Esophagus muscularis mucosa (tissue), 4 donors: ENCODE data around the gene ATP5PD. TPM values are rescaled to one million over a fixed set of nuclear protein-coding genes. Genes with fewer than 3 reads are reported as not detected.

Experiments used
- DNase-seq: peaks from one replicate; pipeline ENCODE4 v3.0.0-alpha.2; 2017; ENCODE audit errors: extremely low spot score
- H3K27ac ChIP-seq, 4 donors: fragments of 200-600 bp; sonication (generic); replicated peaks in 1 of 4; 1 replicate in 3 of 4; 2 replicates in 1 of 4; pipeline ENCODE4 v1.5.1; 2016 to 2019; ENCODE audit warnings: mild to moderate bottlenecking in 1 of 4
- H3K27me3 ChIP-seq, 4 donors: fragments of 200-600 bp; sonication (generic); one replicate each; pipeline versions ENCODE4 v1.5.1 to v1.6.0; 2016 to 2019
- H3K36me3 ChIP-seq, 4 donors: fragments of 200-600 bp; sonication (generic); one replicate each; pipeline ENCODE4 v1.5.1; 2016 to 2019
- H3K4me1 ChIP-seq, 4 donors: fragments of 200-600 bp; sonication (generic); one replicate each; pipeline ENCODE4 v1.5.1; 2016 to 2019
- H3K4me3 ChIP-seq, 4 donors: fragments of 200-600 bp; sonication (generic); 1 replicate in 2 of 4; 2 replicates in 2 of 4; pipeline ENCODE4 v1.5.1; 2016 to 2019; ENCODE audit warnings: mild to moderate bottlenecking in 4 of 4, moderate library complexity in 1 of 4
- H3K9me3 ChIP-seq, 4 donors: fragments of 200-600 bp; sonication (generic); 1 replicate in 3 of 4; 2 replicates in 1 of 4; pipeline ENCODE4 v1.5.1; 2016 to 2019
- EP300 ChIP-seq: sonication (generic); formaldehyde crosslinking; IDR thresholded peaks from one replicate; pipeline ENCODE4 v1.6.1; 2017; ENCODE audit warnings: antibody characterized with exemption
- POLR2A ChIP-seq: fragments of 450-650 bp; IDR thresholded peaks from one replicate; pipeline ENCODE4 v1.6.1; 2017; ENCODE audit warnings: antibody characterized with exemption, moderate library complexity, mild to moderate bottlenecking, low read depth
- POLR2AphosphoS5 ChIP-seq, 2 donors: sonication (generic); formaldehyde crosslinking; IDR thresholded peaks; one replicate each; pipeline ENCODE4 v1.6.1; 2017; ENCODE audit warnings: antibody characterized with exemption in 2 of 2
- WGBS: methylation state at CpG from one replicate; pipeline ENCODE4 v1.1.5; 2018; 5-methylcytosine and 5-hydroxymethylcytosine counted together
- intact Hi-C: fragments of 100-400 bp; cut with DNase I; formaldehyde crosslinking; loops from one replicate; pipeline ENCODE4 v1.15.1; 2023
- total RNA-seq, 4 donors: library from RNA; depleted of rRNA; stranded (reverse); fragments of >200 nt; gene quantifications; one replicate each; pipeline versions ENCODE4 v1.1.0 to v1.2.1, GENCODE V29; 2016
- TF ChIP-seq, protein P1 (sequence below), 3 experiments: fragments of 200-600 bp in 2 of 3; fragments of 450-650 bp in 1 of 3; sonication (generic) in 2 of 3; IDR thresholded peaks; one replicate each; pipeline ENCODE4 v1.5.1; 2017 to 2019; ENCODE audit warnings: antibody characterized with exemption in 3 of 3, mild to moderate bottlenecking in 2 of 3, moderate library complexity in 1 of 3

The ATP5PD gene
- total RNA-seq, 4 donors from 2014 or later: 202 to 388 (median 256) TPM

DNA sequence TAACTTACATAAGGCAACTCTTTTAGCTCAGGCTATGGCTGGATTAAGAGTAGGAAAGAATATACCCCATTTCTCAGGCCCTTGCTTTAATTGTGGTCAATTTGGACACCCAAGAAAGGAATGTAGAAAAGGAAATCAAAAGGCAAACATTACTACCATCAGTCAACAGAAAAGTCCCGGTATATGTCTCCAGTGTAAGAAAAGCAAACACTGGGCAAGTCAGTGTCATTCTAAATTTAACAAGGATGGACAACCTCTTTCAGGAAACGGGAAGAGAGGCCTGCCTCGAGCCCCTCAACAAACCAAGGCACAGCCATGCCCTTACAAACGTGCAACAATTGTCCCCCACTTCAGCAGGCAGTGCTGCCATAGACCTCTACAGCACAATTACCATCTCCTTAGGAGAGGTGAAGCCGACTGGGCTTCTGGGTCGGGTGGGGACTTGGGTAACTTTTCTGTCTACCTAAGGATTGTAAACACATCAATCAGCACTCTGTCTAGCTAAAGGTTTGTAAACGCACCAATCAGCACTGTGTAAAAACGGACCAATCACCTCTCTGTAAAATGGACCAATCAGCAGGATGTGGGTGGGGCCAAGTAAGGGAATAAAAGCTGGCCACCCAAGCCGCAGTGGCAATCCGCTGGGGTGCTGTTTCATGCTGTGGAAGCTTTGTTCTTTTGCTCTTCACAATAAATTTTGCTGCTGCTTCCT is 21.9 kb downstream of the ATP5PD start:
- Histone ChIP-seq H3K27ac (no peak overlapping the region), H3K4me1 (no peaks in the 10 kb centered on the region), H3K4me3 (no peak overlapping the region), H3K27me3 (no peaks in the 10 kb centered on the region), H3K9me3 (no peaks in the 10 kb centered on the region), H3K36me3 (peaks cover 25 to 34% (median 29%) of the 10 kb centered on the region in 4 donors)
- WGBS: 91% methylated on average over 10 of the region's 10 CpGs
- intact Hi-C loops: no loop called here
- TF ChIP-seq, protein P1, sequence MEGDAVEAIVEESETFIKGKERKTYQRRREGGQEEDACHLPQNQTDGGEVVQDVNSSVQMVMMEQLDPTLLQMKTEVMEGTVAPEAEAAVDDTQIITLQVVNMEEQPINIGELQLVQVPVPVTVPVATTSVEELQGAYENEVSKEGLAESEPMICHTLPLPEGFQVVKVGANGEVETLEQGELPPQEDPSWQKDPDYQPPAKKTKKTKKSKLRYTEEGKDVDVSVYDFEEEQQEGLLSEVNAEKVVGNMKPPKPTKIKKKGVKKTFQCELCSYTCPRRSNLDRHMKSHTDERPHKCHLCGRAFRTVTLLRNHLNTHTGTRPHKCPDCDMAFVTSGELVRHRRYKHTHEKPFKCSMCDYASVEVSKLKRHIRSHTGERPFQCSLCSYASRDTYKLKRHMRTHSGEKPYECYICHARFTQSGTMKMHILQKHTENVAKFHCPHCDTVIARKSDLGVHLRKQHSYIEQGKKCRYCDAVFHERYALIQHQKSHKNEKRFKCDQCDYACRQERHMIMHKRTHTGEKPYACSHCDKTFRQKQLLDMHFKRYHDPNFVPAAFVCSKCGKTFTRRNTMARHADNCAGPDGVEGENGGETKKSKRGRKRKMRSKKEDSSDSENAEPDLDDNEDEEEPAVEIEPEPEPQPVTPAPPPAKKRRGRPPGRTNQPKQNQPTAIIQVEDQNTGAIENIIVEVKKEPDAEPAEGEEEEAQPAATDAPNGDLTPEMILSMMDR (IDR thresholded peaks at IDR 0.05): no peak
- TF ChIP-seq EP300 (no peak), POLR2AphosphoS5 (IDR thresholded peaks at IDR 0.05) (no peak), POLR2A (no peak)
- no peak for DNase-seq

DNA sequence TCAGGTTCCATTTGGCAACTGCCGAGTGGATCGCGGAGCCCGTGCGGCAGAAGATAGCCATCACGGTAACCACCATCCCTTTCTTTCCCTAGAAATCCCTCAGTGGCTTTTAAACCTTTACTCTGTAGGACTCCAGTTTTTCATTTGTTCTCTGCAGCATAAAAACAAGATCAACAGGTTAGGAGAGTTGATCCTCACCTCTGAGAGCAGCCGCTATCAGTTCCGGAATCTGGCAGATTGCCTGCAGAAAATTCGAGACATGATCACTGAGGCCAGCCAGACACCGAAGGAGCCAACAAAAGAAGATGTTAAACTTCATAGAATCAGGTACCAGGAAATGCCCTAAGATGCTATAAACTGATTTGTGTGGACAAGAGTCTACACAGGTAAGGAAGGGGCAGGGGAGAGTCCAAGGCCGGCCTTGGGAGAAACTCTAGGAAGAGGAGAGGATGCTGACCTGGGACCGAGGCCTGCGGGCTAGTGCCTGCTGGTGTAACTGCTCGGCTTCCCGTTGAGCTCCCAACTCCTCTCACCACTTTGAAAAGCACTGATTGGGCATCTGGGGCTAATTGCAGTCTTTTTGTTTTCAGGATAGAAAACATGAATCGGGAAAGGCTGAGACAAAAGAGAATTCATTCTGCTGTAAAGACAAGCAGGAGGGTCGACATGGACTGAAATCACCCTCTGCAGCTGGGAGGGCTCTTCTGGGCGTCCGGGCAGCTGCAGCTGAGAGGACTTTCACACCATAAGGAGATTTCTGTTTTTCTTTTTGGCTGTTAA is 26.2 kb downstream of the ATP5PD start:
- TF ChIP-seq POLR2AphosphoS5 (IDR thresholded peaks at IDR 0.05) (no peak), POLR2A (no peak), EP300 (no peak)
- TF ChIP-seq, protein P1 (IDR thresholded peaks at IDR 0.05): no peak
- H3K4me3 ChIP-seq: no peak overlapping the region
- no peaks in the 10 kb centered on the region for H3K27me3 ChIP-seq
- intact Hi-C loops: no loop called here
- H3K36me3 ChIP-seq: peaks cover 27 to 75% (median 58%) of the 10 kb centered on the region in 4 donors
- H3K27ac ChIP-seq: no peak overlapping the region
- 87% methylated on average over 19 of the region's 19 CpGs for WGBS
- no peaks in the 10 kb centered on the region for H3K9me3 ChIP-seq
- no peak for DNase-seq
- H3K4me1 ChIP-seq: no peaks in the 10 kb centered on the region

DNA sequence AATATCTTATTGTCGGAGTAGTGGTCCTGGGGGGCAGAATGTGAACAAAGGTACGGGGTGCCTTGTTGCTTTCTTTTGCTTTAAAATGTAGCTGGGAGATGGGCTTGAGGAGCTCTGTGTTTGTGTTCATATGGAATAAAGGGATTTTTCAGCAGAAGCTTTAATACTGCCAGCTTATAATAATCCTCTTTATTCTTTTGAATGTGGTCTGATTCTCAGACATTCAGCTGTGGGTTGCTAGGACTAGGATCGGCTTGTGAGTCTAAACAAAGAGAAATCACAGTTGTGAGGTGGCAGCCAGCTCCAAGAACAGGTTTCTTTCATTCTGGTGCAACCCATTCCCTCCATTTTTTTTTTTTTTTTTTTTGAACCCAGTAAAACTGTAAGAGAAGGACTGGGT is 27.1 kb downstream of the ATP5PD start:
- intact Hi-C loops: no loop called here
- peaks cover 27 to 76% (median 58%) of the 10 kb centered on the region in 4 donors for H3K36me3 ChIP-seq
- H3K27ac ChIP-seq: no peak overlapping the region
- no peaks in the 10 kb centered on the region for H3K4me1 ChIP-seq
- H3K27me3 ChIP-seq: no peaks in the 10 kb centered on the region
- 86% methylated on average over 3 of the region's 3 CpGs for whole genome bisulfite sequencing
- no peaks in the 10 kb centered on the region for H3K9me3 ChIP-seq
- DNase-seq: no peak
- no peak overlapping the region for H3K4me3 ChIP-seq
- TF ChIP-seq POLR2AphosphoS5 (IDR thresholded peaks at IDR 0.05) (no peak), POLR2A (no peak), EP300 (no peak)
- TF ChIP-seq, protein P1 (IDR thresholded peaks at IDR 0.05): no peak

DNA sequence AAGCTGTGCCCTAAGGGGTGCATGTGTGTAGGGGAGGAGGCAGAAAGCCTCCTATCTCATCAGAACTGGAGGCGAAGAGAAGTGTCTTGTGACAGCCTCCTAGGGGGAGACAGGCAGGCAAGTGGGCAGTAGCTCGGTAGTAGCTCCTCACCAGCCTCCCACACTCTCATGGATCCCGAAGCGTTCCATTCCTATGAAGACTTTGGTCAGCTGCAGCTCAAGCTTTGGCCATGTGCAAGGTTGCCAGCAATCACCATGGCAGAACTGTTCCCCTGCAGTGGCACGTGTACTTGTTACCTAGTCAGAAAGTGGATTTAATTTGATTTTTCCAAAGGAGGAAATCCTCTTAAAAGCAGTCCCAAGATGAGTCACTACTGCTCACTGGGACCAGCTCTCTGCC is 27.6 kb downstream of the ATP5PD start:
- Histone ChIP-seq H3K27me3 (no peaks in the 10 kb centered on the region), H3K36me3 (peaks cover 27 to 76% (median 58%) of the 10 kb centered on the region in 4 donors), H3K27ac (no peak overlapping the region), H3K4me3 (no peak overlapping the region), H3K9me3 (no peaks in the 10 kb centered on the region), H3K4me1 (peaks cover 0 to 3% (median 0%) of the 10 kb centered on the region in 4 donors)
- TF ChIP-seq POLR2A (no peak), EP300 (no peak), POLR2AphosphoS5 (IDR thresholded peaks at IDR 0.05) (no peak)
- TF ChIP-seq, protein P1 (IDR thresholded peaks at IDR 0.05): no peak
- WGBS: 93% methylated on average over 5 of the region's 5 CpGs
- no peak for DNase-seq
- intact Hi-C loops: no loop called here
